K562 (cell line): ENCODE results near the gene ANKS3. TPM values are rescaled to one million over a fixed set of nuclear protein-coding genes. Genes with fewer than 3 reads are reported as not detected.

Experiments used
- ATAC-seq: fragments of 200-7000 bp; cut with Tn5 transposase; 3 replicates; pipeline ENCODE4 v1.9.1; 2020; ENCODE audit warnings: moderate library complexity
- BruUV-seq: library from RNA; stranded (reverse); fragments of 400-500 nt; replicated peaks from 2 replicates; lab custom pipeline; 2021; lab: Mats Ljungman, UMichigan
- CTCF ChIA-PET: fragments of 300-600 bp; formaldehyde crosslinking; extraction: SDS; loops from one replicate; lab custom pipeline; 2021; ENCODE audit warnings: low intra/inter-chr PET ratio; lab: Yijun Ruan, JAX
- POLR2A ChIA-PET: fragments of 300-600, 350-650 bp; sonication (Branson Sonifier 250); formaldehyde crosslinking; extraction: SDS; loops from one replicate; lab custom pipeline; 2021; ENCODE audit warnings: antibody characterized with exemption, inconsistent platforms; lab: Yijun Ruan, JAX
- DNase-seq, 4 experiments: peaks; one replicate each; pipeline versions ENCODE4 v3.0.0 to v3.0.0-alpha.2; 2011 to 2018; ENCODE audit warnings: low spot score in 3 of 4, mixed read lengths in 3 of 4; ENCODE audit errors: extremely low read depth in 1 of 4
- FAIRE-seq: peaks from 2 replicates; lab custom pipeline; 2011; peaks lifted over from hg19 to GRCh38; lab: Jason Lieb, UNC
- H2AFZ ChIP-seq: 2 replicates; pipeline ENCODE4 v1.6.0; 2011; ENCODE audit warnings: low read depth, low read length, control low read depth, inconsistent platforms
- H3K27ac ChIP-seq: fragments of 200-600 bp; 3 replicates; pipeline ENCODE4 v1.8.0; 2011; ENCODE audit warnings: low read depth, mild to moderate bottlenecking, control low read depth, inconsistent platforms, low read length, moderate library complexity, mixed read lengths; ENCODE audit errors: extremely low read depth
- H3K27me3 ChIP-seq, 2 experiments: fragments of 300-600 bp in 1 of 2; 2 replicates in 1 of 2; 3 replicates in 1 of 2; pipeline versions ENCODE4 v1.6.0 to v1.8.0; 2011; ENCODE audit warnings: inconsistent platforms in 2 of 2, low read length in 2 of 2, mild to moderate bottlenecking in 1 of 2, mixed read lengths in 1 of 2, moderate library complexity in 1 of 2; ENCODE audit not compliant: control insufficient read depth in 2 of 2, insufficient read depth in 2 of 2
- H3K36me3 ChIP-seq: fragments of 300-600 bp; 3 replicates; pipeline ENCODE4 v1.8.0; 2011; ENCODE audit warnings: mild to moderate bottlenecking, low read length, inconsistent platforms; ENCODE audit not compliant: control insufficient read depth, insufficient read depth
- H3K4me1 ChIP-seq, 2 experiments: fragments of 200-600 bp in 1 of 2; replicated peaks in 1 of 2; 2 replicates in 1 of 2; 3 replicates in 1 of 2; pipeline versions ENCODE4 v1.5.1 to v1.8.0; 2011; ENCODE audit warnings: inconsistent platforms in 2 of 2, low read length in 2 of 2, mild to moderate bottlenecking in 1 of 2, mixed read lengths in 1 of 2, moderate library complexity in 1 of 2; ENCODE audit not compliant: control insufficient read depth in 2 of 2, insufficient read depth in 2 of 2
- H3K4me2 ChIP-seq: 2 replicates; pipeline ENCODE4 v1.6.1; 2011; ENCODE audit warnings: low read length, control low read depth, inconsistent platforms, mixed read lengths; ENCODE audit not compliant: insufficient read depth
- H3K4me3 ChIP-seq: fragments of 200-600 bp; sonication (generic), shearing (Covaris generic); 2 replicates; pipeline ENCODE4 v1.5.1; 2016; ENCODE audit warnings: control low read depth, inconsistent platforms
- H3K79me2 ChIP-seq: fragments of 200-600 bp; 3 replicates; pipeline ENCODE4 v1.8.0; 2011; ENCODE audit warnings: low read length, inconsistent platforms; ENCODE audit not compliant: control insufficient read depth, insufficient read depth
- H3K9ac ChIP-seq, 2 experiments: 2 replicates each; pipeline versions ENCODE4 v1.6.0 to v1.6.1; 2011; ENCODE audit warnings: low read depth in 2 of 2, low read length in 2 of 2, control low read depth in 1 of 2, inconsistent platforms in 1 of 2, mild to moderate bottlenecking in 1 of 2, mixed read lengths in 1 of 2; ENCODE audit not compliant: insufficient read depth in 1 of 2
- H3K9me1 ChIP-seq: one replicate; pipeline ENCODE4 v1.6.0; 2011; ENCODE audit warnings: inconsistent platforms, mild to moderate bottlenecking, low read length, moderate library complexity; ENCODE audit not compliant: control insufficient read depth, insufficient read depth
- H3K9me3 ChIP-seq: replicated peaks from 2 replicates; pipeline ENCODE4 v1.5.1; 2011; ENCODE audit warnings: low read depth, low read length, inconsistent platforms; ENCODE audit not compliant: control insufficient read depth, insufficient read depth
- H4K20me1 ChIP-seq: replicated peaks from 2 replicates; pipeline ENCODE4 v1.6.1; 2011; ENCODE audit warnings: low read length, inconsistent platforms, mixed read lengths; ENCODE audit not compliant: control insufficient read depth, insufficient read depth
- ARID3B ChIP-seq: fragments of 250-450 bp; sonication (Bioruptor Pico); IDR thresholded peaks from 2 replicates; pipeline ENCODE4 v1.4.0; 2020; ENCODE audit warnings: borderline replicate concordance
- CBX1 ChIP-seq: sonication (generic); IDR thresholded peaks from 2 replicates; pipeline ENCODE4 v1.6.1; 2016; ENCODE audit warnings: antibody characterized with exemption, low read depth, mild to moderate bottlenecking
- NCOA6 ChIP-seq: fragments of 450-650 bp; IDR thresholded peaks from 2 replicates; pipeline ENCODE4 v1.6.1; 2017; ENCODE audit warnings: mild to moderate bottlenecking
- PRPF4 ChIP-seq: fragments of 200-400 bp; formaldehyde crosslinking; IDR thresholded peaks from one replicate; pipeline ENCODE4 v1.6.1; 2017; ENCODE audit warnings: low read length, low read depth, mild to moderate bottlenecking; ENCODE audit not compliant: insufficient read depth, poor library complexity, severe bottlenecking
- YY1 ChIP-seq, 3 experiments: IDR thresholded peaks; 2 replicates each; pipeline ENCODE4 v1.6.1; 2011; ENCODE audit warnings: low read length in 2 of 3, mild to moderate bottlenecking in 2 of 3, moderate library complexity in 2 of 3, borderline replicate concordance in 1 of 3, control low read depth in 1 of 3, low read depth in 1 of 3; ENCODE audit not compliant: insufficient read depth in 3 of 3, insufficient replicate concordance in 2 of 3, control insufficient read depth in 1 of 3, insufficient read length in 1 of 3; ENCODE audit errors: extremely low read depth in 1 of 3
- ZFP1 ChIP-seq: fragments of 450-650 bp; formaldehyde crosslinking; IDR thresholded peaks from 2 replicates; pipeline ENCODE4 v1.4.0; 2020; ENCODE audit warnings: mild to moderate bottlenecking, mixed read lengths
- ZNF140 ChIP-seq: fragments of 250-450 bp; sonication (Bioruptor Pico); IDR thresholded peaks from 2 replicates; pipeline ENCODE4 v1.8.0; 2021; ENCODE audit warnings: moderate library complexity, mild to moderate bottlenecking, inconsistent platforms
- ZNF143 ChIP-seq: sonication (generic); formaldehyde crosslinking; IDR thresholded peaks from 2 replicates; pipeline ENCODE4 v1.9.0; 2022; ENCODE audit warnings: mild to moderate bottlenecking, missing genetic modification reagents
- ZNF3 ChIP-seq: fragments of 250-450 bp; sonication (Bioruptor Pico); IDR thresholded peaks from 2 replicates; pipeline ENCODE4 v1.5.0; 2021; ENCODE audit warnings: mild to moderate bottlenecking, moderate library complexity
- WGBS: fragments of 100-300 bp; shearing (Covaris generic); methylation state at CpG from one replicate; pipeline ENCODE4 v1.1.6; 2016; ENCODE audit warnings: low coverage, mixed read lengths; ENCODE audit not compliant: insufficient coverage; ENCODE audit errors: missing lambda C conversion rate; 5-methylcytosine and 5-hydroxymethylcytosine counted together
- in situ Hi-C: fragments of 300-500 bp; cut with MboI; formaldehyde crosslinking; loops from 4 replicates; pipeline ENCODE4 v1.15.0; 2018; ENCODE audit warnings: inconsistent platforms, mixed read lengths
- intact Hi-C: fragments of 100-400 bp; cut with micrococcal nuclease; formaldehyde crosslinking; loops from 2 replicates; pipeline ENCODE4 v1.14.2; 2022
- polyA plus RNA-seq, 8 experiments: library from polyadenylated mRNA; depleted of rRNA in 4 of 8; stranded (reverse) in 5 of 8; unstranded in 3 of 8; fragments of >200 nt; fragmentation: Nextera tagmentation in 2 of 8; fragmentation: Illumina TruSeq in 1 of 8; extraction: Ambion mirVana in 2 of 8; extraction: Trizol in 1 of 8; gene quantifications; 2 replicates each; pipeline versions ENCODE4 v1.2.1 to v1.2.3, GENCODE V29; 2011 to 2014; ENCODE audit warnings: inconsistent platforms in 1 of 8, missing spikeins in 1 of 8
- total RNA-seq, 7 experiments: library from RNA; depleted of rRNA in 6 of 7; stranded (reverse); fragments of >200 nt in 6 of 7; fragmentation: Illumina TruSeq in 2 of 7; extraction: Trizol in 2 of 7; gene quantifications; 2 replicates each; pipeline versions ENCODE4 v1.2.1 to v1.2.3, GENCODE V29; 2011 to 2021; ENCODE audit warnings: low replicate concordance in 1 of 7
- TF ChIP-seq, protein P1 (sequence below): fragments of 150-350 bp; IDR thresholded peaks from 2 replicates; pipeline ENCODE4 v1.6.1; 2014; ENCODE audit warnings: low read depth, mild to moderate bottlenecking, low read length, borderline replicate concordance
- TF ChIP-seq, protein P2 (sequence below): fragments of 450-650 bp; formaldehyde crosslinking; IDR thresholded peaks from 2 replicates; pipeline ENCODE4 v1.4.0; 2020; ENCODE audit warnings: mild to moderate bottlenecking
- TF ChIP-seq, protein P3 (sequence below): sonication (generic); formaldehyde crosslinking; IDR thresholded peaks from 2 replicates; pipeline ENCODE4 v1.8.0; 2022; ENCODE audit warnings: missing genetic modification reagents, mild to moderate bottlenecking, borderline replicate concordance

Gene ANKS3
- total and polyA plus RNA-seq, 9 of the 15 experiments (the other 6 are each of a cell fraction or from before 2014, with no cell fraction given): 0.43 to 25.7 (median 14.8) TPM

DNA sequence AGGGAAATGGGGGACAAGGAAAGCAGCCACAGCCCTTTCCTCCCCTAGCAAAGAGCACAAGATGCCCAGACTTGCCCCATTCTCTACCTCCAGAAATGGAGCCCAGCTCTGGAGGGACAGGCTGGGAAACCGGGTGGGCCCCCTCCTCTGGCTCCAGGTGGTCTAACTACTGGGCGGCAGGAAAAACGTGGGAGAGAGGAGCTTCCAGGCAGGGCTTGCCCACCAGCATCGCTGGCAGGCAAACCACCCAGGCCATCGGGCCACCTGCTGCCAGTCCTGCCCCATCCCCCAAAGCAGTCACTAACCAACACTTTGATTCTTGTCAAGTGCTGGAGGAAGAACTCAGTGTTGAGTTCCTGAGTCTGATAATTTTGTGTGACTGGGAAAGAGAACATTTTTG is 15.6 kb downstream of the ANKS3 start:
- Histone ChIP-seq H3K9me3 (no peaks in the 10 kb centered on the region), H3K4me1 (no peaks in the 10 kb centered on the region), H3K4me2 (no peak overlapping the region), H3K9me1 (no peaks in the 10 kb centered on the region), H3K27ac (no peak overlapping the region), H3K9ac (no peak overlapping the region), H2AFZ (no peak overlapping the region), H3K36me3 (peaks cover 57% of the 10 kb centered on the region), H3K79me2 (no peaks in the 10 kb centered on the region), H3K27me3 (no peaks in the 10 kb centered on the region), H4K20me1 (no peaks in the 10 kb centered on the region), H3K4me3 (no peak overlapping the region)
- FAIRE-seq (no peak), DNase-seq (no peak), ATAC-seq (no peak)
- no TSS peak for BruUV-seq
- in situ Hi-C loops: loop anchor here (5.0 kb wide), 1 partner anchor 239 kb away; the partner anchor contains the start of gene SEC14L5
- 75% methylated on average over 5 of the region's 5 CpGs for WGBS
- intact Hi-C loops: loop anchor here (5.0 kb wide), 1 partner anchor 84 kb away; the partner anchor contains the start of gene ROGDI
- CTCF ChIA-PET: interaction anchor here (0.6 to 1.6 kb wide), 2 partner anchors 136 to 238 kb away, joined by 4 to 5 read pairs; no protein-coding TSS in a partner anchor
- POLR2A ChIA-PET: interaction anchor here (0.6 kb wide), 1 partner anchor 279 kb away, joined by 3 read pairs; no protein-coding TSS in a partner anchor
- TF ChIP-seq, protein P1, sequence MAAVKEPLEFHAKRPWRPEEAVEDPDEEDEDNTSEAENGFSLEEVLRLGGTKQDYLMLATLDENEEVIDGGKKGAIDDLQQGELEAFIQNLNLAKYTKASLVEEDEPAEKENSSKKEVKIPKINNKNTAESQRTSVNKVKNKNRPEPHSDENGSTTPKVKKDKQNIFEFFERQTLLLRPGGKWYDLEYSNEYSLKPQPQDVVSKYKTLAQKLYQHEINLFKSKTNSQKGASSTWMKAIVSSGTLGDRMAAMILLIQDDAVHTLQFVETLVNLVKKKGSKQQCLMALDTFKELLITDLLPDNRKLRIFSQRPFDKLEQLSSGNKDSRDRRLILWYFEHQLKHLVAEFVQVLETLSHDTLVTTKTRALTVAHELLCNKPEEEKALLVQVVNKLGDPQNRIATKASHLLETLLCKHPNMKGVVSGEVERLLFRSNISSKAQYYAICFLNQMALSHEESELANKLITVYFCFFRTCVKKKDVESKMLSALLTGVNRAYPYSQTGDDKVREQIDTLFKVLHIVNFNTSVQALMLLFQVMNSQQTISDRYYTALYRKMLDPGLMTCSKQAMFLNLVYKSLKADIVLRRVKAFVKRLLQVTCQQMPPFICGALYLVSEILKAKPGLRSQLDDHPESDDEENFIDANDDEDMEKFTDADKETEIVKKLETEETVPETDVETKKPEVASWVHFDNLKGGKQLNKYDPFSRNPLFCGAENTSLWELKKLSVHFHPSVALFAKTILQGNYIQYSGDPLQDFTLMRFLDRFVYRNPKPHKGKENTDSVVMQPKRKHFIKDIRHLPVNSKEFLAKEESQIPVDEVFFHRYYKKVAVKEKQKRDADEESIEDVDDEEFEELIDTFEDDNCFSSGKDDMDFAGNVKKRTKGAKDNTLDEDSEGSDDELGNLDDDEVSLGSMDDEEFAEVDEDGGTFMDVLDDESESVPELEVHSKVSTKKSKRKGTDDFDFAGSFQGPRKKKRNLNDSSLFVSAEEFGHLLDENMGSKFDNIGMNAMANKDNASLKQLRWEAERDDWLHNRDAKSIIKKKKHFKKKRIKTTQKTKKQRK: no peak
- no peak for TF ChIP-seq ZNF3 (CRISPR knock-in tag)
- TF ChIP-seq ZFP1 (CRISPR knock-in tag): no peak
- no peak for TF ChIP-seq ZNF143 (CRISPR knock-in tag)
- TF ChIP-seq YY1 (IDR thresholded peaks at IDR 0.05; ENCODE audit: borderline replicate concordance in 1 of 3, control insufficient read depth in 1 of 3, extremely low read depth in 1 of 3, insufficient read depth in 3 of 3, insufficient read length in 1 of 3, insufficient replicate concordance in 2 of 3, low read depth in 1 of 3, low read length in 2 of 3): no peak
- no peak for TF ChIP-seq CBX1
- TF ChIP-seq, protein P2, sequence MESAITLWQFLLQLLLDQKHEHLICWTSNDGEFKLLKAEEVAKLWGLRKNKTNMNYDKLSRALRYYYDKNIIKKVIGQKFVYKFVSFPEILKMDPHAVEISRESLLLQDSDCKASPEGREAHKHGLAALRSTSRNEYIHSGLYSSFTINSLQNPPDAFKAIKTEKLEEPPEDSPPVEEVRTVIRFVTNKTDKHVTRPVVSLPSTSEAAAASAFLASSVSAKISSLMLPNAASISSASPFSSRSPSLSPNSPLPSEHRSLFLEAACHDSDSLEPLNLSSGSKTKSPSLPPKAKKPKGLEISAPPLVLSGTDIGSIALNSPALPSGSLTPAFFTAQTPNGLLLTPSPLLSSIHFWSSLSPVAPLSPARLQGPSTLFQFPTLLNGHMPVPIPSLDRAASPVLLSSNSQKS (CRISPR knock-in tag): no peak
- TF ChIP-seq ARID3B (CRISPR knock-in tag): no peak
- TF ChIP-seq PRPF4: no peak
- TF ChIP-seq ZNF140 (CRISPR knock-in tag): no peak
- no peak for TF ChIP-seq NCOA6
- TF ChIP-seq, protein P3, sequence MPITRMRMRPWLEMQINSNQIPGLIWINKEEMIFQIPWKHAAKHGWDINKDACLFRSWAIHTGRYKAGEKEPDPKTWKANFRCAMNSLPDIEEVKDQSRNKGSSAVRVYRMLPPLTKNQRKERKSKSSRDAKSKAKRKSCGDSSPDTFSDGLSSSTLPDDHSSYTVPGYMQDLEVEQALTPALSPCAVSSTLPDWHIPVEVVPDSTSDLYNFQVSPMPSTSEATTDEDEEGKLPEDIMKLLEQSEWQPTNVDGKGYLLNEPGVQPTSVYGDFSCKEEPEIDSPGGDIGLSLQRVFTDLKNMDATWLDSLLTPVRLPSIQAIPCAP: no peak
